ENCODE measurements around the gene NPSR1.

NPSR1 gene

GRCh38 chr7:34726221-34726620 lies 68.2 kb downstream of the NPSR1 start:
- DNase-seq (ENCODE audit: low read depth, low spot score): no peak
- TF ChIP-seq CTCF (IDR thresholded peaks at IDR 0.05; ENCODE audit: insufficient read depth, low read length, missing control alignments): no peak
- ChIA-PET POLR2A (no interaction called here), CTCF (no interaction called here)
- H3K4me3 ChIP-seq (ENCODE audit: low read depth, low read length): no peak overlapping the region

GRCh38 chr7:34727464-34727995 lies 69.5 kb downstream of the NPSR1 start:
- no peak overlapping the region for H3K4me3 ChIP-seq (ENCODE audit: low read depth, low read length)
- CTCF ChIA-PET: no interaction called here
- POLR2A ChIA-PET: no interaction called here
- no peak for TF ChIP-seq CTCF (IDR thresholded peaks at IDR 0.05; ENCODE audit: insufficient read depth, low read length, missing control alignments)
- no peak for DNase-seq (ENCODE audit: low read depth, low spot score)

- no peak for TF ChIP-seq CTCF (IDR thresholded peaks at IDR 0.05; ENCODE audit: insufficient read depth, low read length, missing control alignments)
- no peak overlapping the region for H3K4me3 ChIP-seq (ENCODE audit: low read depth, low read length)
- POLR2A ChIA-PET: no interaction called here
- CTCF ChIA-PET: no interaction called here
- no peak for DNase-seq (ENCODE audit: low read depth, low spot score)
Measured at GRCh38 chr7:34728156-34728555, 70.1 kb downstream of the NPSR1 start.

GRCh38 chr7:34734771-34735170 lies 76.8 kb downstream of the NPSR1 start:
- TF ChIP-seq CTCF (IDR thresholded peaks at IDR 0.05; ENCODE audit: insufficient read depth, low read length, missing control alignments): no peak
- CTCF ChIA-PET: interaction anchor here (1.2 kb wide), 1 partner anchor 26 kb away, joined by 3 read pairs; no protein-coding TSS in a partner anchor
- POLR2A ChIA-PET: no interaction called here

GRCh38 chr7:34735526-34735925 lies 77.5 kb downstream of the NPSR1 start:
- ChIA-PET POLR2A (no interaction called here), CTCF (interaction anchor here (1.2 kb wide), 1 partner anchor 25 kb away, joined by 3 read pairs; no protein-coding TSS in a partner anchor)
- TF ChIP-seq CTCF (IDR thresholded peaks at IDR 0.05; ENCODE audit: insufficient read depth, low read length, missing control alignments): no peak
- DNase-seq (ENCODE audit: low read depth, low spot score): no peak
- no peak overlapping the region for H3K4me3 ChIP-seq (ENCODE audit: low read depth, low read length)

More at GRCh38 chr7:34734771-34735170, 76.8 kb downstream of the NPSR1 start:
- no peak overlapping the region for H3K4me3 ChIP-seq (ENCODE audit: low read depth, low read length)
- DNase-seq (ENCODE audit: low read depth, low spot score): no peak

- H3K4me3 ChIP-seq (ENCODE audit: low read depth, low read length): no peak overlapping the region
- no peak for TF ChIP-seq CTCF (IDR thresholded peaks at IDR 0.05; ENCODE audit: insufficient read depth, low read length, missing control alignments)
- DNase-seq (ENCODE audit: low read depth, low spot score): no peak
- ChIA-PET CTCF (interaction anchor here (1.7 kb wide), 1 partner anchor 20 kb away, joined by 3 read pairs; no protein-coding TSS in a partner anchor), POLR2A (no interaction called here)
Measured at GRCh38 chr7:34739651-34740300, 81.8 kb downstream of the NPSR1 start.

All from AG04449 (cell line).